ENCODE data around the gene BCAN. TPM values are rescaled to one million over a fixed set of nuclear protein-coding genes. Genes with fewer than 3 reads are reported as not detected.

The BCAN gene
- total RNA-seq, 1 experiment from 2014 or later, result not detected

DNA sequence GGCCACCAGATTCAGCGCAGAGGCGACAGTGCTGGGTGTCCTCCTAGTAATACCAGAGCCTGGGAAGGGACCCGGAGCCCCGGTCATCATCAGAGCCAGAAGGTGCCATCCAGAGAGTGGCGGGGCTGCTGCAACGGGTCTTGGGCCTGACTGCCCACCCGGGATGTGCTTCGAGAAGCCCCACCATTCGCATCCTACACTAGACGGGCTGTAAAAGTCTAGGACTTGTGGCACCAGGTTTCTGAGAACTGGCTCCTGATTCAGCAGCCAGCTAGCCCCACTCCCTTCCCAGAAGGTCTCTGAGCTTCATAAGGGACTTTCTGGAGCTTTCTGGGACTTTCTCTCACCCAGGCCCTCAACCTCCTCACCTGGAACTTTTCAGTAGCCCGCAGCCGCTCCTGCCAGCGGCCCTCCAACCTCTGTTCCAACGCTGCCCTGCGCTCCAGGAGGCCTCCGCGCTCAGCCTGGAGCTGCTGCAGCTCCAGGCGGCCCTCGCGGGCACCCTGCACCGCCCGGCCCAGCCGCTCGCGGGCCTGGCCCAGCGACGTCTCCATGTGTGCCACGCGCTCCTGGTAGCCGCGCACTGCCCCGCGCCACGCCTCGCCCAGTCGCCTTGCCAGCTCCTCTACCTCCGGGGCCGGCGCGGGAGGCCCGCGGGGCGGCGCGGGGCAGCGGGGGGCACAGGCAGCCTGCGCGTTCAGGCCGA is 34.4 kb downstream of the BCAN start:
- no peak for DNase-seq (ENCODE audit: low spot score)

- DNase-seq (ENCODE audit: low spot score), result peak; percentile 83
Observed at GRCh38 chr1:156676820-156677615, 35.1 kb downstream of the BCAN start, which contains the start of gene NES. Gene NES, minus strand, starts transcription at chr1:156677407. Its CDS starts 143 bp downstream, at chr1:156677264.

DNA sequence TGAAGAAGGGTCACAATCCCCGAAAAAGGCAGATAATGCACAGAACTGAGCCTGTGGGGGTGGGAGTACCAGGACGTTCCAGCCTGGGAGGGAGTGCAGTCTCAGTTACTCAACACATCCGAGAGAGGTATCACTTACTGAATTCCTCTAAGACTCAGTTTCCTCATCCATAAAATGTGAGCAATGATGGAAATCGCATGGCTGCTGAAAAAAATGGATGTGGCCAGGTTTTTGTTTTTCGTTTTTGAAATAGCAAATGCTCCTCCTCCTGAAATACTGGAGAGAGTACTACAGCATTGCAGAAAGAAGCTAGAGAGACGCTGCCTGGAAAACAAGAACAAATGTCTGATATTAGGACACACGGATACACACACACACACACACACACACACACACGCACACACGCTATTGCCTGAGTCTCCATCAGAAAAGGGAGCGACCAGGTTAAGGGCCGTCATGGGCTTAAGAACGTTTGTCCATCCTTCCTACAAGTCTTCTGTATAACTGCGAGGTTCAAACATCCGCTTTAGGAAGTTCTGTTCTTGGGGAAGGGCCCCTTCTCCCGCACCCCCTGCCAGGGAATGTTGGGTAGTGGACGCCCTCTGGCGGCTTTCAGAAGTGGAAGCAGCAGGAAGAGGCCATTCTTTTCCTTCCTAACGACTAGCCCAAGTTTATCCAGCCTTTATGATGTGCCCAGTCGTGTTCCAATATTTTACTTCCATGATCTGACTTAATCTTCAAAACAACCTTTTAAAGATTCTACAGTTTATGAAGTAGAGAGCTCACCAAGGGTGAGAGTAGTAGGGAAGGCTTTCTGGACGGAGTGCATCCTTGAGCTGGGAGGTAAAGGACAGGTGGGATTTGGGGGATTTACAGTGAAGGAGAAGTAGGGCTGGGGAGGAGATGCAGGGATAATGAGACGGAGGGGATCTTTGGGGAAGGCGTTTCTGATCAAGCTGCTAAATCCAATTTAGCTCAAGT is 36.0 kb downstream of the BCAN start:
- DNase-seq (ENCODE audit: low spot score), result peak; percentile 94

- no peak for DNase-seq (ENCODE audit: low spot score)
Observed at GRCh38 chr1:156680056-156680455, 38.1 kb downstream of the BCAN start.

GRCh38 chr1:156681196-156681960 is 39.5 kb downstream of the BCAN start:
- DNase-seq (ENCODE audit: low spot score), result no peak

GRCh38 chr1:156682166-156682890 is 40.4 kb downstream of the BCAN start:
- no peak for DNase-seq (ENCODE audit: low spot score)

DNA sequence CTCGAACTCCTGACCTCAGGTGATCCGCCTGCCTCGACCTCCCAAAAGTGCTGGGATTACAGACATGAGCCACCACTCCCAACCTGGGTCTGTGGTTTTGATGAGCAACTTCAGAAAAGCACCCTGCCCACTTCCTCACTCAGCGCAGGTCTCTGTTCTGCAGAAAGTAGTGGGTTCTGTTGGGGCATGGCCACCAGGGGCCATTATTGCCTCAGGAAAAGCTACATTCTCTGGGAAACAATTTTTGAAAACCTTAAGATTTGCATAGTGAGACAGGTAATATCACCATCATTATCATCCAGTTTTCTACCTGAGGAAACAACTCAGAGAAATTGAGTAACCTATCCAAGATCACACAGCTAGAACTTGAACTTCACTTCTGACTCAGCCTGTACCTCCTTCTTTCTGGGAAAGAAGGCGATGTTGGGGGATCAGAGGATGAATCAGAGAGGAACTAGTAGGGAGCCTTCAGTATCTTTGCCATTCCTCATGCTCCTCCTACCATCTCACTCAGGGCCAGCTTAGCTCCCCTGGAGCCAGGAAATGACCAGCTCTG is 42.4 kb downstream of the BCAN start:
- peak; percentile 97 for DNase-seq (ENCODE audit: low spot score)

DNA sequence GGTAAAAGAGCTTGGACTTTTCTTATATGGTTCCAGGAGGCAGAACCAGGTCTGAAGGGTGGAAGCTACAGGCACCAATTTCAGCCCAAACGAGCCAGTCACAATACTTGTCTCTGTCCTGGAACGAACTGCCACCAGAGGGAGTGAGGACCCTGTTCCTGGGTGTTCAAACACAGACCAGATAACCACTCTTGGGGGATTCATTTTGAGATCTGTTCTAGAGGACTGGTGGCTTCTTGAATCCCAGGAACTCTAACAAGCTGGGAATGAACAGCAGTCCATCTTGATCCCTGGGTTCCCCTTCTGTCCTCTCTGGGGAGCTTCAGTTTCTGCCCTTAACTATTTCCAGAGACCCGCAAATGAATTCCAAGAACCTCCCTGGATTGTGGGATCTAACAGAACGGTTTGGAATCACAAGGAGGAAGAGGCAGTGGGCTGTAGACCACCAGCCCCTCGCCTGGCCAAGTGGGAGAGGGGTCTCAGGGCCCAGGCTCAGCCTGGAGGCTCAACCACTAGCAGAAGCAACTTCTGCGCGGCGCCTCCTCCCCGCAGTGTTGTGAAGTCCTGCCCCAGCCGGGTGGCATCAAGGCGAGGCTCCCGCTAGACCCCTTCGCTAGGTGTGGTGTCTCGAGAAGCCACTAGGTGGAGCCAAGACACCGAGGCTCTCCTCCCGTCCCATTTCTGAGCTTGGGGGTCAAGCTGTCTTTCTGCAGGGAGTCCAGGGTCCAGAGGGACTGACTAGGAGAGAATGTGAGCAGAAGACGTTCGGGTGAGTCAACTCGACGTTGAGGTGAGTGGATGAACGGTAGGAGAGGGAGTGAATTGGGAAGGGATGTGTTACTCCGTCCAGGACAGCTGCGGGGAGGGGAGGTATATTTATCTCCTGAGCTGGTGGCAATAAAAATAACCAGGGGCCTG is 47.4 kb downstream of the BCAN start:
- DNase-seq (ENCODE audit: low spot score), result peak; percentile 81

DNA sequence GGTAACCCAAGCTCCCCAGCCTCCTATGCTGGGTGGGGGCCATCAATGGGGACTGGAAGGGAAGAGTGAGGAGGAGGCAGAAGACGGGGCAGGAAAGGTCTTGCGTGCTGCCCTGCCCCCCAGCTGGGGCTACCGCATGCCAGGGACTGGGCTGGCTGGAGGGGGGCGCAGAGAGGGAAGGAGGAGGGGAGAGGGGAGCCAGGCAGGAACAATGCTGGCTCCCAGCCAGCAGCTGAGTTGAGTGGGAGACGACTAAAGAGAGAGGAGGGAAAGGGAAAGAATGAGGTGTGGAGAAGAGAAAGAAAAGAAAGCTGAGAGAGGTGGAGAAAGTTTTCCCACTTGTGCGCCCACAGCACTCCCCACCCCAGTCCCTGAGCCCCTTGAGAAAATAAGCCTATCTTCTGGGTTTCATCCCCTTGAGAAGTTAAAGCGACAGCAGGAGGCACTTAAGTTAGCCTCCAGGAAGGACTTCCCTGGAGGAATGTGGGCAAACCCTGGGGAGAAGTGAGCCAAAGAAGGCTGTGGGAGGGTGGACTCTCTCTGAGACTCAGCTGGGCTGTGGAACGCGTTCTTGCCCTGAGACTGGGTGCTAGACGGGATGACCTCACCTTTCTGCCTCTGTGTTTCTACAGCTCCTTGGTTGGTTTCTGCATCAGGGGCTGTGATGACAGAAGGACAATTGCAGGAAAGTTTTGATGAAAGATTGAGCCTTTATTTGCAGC is 48.2 kb downstream of the BCAN start:
- no peak for DNase-seq (ENCODE audit: low spot score)

- no peak for DNase-seq (ENCODE audit: low spot score)
Observed at GRCh38 chr1:156690675-156691036, 48.7 kb downstream of the BCAN start.

DNA sequence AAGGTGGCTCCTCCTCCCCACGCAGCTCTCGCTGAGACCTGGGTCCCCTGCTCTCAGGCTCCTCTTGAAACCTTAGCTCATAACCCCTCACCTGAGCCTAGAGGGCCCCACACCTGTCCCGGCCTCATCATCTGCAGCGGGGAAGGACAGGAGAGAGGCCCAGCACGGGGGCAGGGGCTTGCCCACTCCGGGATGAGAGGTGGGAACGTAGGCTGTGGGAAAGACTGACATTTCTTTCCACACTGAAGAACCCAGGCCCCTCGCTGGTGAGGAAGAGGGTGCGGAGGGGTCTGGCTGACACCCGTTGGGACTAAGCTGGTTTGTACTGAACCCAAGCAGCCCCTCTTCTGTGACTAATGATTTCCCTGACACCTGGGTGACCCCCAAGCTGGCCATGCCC is 49.3 kb downstream of the BCAN start:
- no peak for DNase-seq (ENCODE audit: low spot score)

DNA sequence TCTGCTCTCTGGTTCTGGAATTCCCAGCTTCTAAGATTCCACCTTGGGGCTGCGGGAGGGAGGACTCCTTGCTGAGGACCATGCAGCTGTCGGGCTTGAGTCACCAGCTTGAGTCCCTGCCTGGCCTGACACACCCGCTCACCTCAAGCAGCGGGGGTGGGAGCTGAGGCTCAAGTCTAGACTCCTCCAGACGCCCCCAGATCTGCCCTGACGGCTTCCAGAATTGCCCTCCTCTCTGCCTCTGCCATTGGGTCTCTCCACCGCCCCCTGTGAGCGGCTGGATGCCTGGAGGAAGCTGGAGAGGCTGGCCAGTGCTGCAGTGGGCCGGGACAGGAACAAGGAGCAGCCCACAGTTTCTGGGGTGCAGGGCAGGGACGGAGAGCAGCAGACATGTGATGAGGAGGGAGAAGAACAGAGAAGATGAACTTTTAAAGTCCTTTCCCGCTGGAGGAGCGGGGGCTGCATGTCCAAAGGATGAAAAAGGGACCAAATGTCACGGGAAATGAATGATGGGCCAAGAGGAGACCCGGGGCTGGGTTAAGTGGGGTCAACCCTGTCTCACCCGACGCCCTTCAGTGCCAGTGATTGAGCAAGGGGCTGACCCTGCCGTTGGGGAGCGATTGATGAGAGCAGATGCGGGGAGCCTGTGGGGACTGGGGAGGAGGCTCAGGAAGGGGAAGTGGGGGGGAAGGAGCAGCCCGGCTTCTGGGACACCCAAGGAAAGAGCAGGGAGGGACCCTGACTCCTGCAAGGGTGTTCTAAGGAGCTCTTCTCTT is 49.9 kb downstream of the BCAN start:
- DNase-seq (ENCODE audit: low spot score), result peak; percentile 72

DNA sequence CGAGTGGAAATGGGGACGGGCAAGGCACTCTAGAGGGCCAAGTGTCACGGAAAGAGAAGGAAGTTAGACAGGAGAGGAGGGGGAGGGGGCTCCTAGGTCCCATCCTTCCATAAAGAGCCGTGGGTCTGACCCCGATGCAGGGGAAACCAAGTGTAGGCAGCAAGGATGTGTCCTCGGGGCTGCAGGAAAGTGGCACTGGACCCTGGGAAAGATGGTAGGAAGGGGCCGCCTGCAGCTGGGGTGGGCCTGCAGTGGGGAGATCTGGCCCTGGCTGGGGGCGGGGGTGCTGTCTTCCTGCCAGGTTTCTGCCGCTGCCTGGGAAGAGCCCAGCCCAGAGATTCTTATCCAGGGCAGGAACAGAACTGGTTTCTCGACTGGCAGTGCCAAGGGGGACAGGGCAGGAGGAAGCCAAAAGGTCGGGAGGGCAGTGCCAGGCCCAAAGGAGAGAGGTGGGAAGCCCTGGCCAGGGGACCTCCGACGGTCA is 50.6 kb downstream of the BCAN start:
- DNase-seq (ENCODE audit: low spot score), result no peak

DNA sequence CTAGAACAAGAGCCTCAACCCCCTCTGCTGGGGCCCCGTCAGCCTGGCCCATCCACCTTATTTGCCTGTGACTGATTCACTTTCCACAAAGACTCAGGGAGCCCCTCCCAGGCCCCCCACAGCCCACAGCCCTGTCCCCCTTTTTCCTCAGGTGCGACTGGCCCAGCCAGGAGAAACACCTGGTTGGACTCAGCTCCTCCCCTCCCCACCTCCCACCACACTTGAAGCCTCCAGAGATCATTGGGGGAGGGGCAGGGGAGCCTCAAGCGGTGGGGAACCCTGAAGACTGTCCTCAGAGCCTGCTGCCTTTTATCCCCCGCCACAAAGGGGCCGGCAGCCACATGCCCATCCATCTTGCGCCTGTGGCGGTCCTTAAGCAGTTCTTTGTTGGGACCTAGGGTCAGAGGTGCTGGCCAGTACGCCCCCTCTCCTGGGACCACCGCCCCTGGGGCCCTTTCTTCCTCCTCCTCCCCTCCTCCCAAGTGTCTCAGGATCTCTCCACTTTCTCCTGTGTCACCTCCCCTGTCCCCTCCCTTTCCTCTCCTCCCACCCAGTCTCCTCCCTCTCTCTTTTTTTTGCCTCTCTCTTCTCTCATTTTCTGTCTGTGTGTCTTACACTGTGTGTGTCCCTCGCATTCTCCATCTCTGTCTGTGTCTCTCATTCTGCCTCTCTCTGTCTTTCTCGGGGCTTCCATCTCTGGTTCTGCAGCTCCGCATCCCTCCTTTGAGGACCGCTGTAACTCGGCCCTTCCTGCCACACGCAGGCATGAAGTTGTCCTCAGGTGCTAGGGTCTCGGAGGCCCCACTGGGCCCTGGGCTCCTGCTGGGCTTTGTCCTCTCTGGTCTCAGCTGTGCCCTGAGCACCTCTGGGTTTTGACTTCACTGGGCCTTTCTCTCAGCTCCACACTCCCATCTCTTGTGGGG is 51.3 kb downstream of the BCAN start:
- no peak for DNase-seq (ENCODE audit: low spot score)

- DNase-seq (ENCODE audit: low spot score), result peak; percentile 33
Observed at GRCh38 chr1:156693848-156694689, 52.2 kb downstream of the BCAN start.

DNA sequence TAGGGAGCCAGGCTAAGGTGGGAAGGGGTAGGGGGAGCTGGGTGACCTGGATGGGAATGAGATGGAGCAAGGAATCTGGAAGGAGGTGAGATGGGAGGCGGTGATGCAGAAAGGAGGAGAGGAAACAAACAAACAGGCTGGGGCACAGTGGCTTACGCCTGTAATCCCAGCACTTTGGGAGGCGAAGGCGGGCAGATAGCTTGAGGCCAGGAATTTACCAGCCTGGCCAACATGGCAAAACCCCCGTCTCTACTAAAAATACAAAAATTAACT is 52.7 kb downstream of the BCAN start:
- no peak for DNase-seq (ENCODE audit: low spot score)
